ENCODE measurements around the gene TSC22D2. TPM values are rescaled to one million over a fixed set of nuclear protein-coding genes. Genes with fewer than 3 reads are reported as not detected.

TSC22D2 gene
- total RNA-seq, 4 donors from 2014 or later: 13.2 to 19.5 (median 16.4) TPM

DNA sequence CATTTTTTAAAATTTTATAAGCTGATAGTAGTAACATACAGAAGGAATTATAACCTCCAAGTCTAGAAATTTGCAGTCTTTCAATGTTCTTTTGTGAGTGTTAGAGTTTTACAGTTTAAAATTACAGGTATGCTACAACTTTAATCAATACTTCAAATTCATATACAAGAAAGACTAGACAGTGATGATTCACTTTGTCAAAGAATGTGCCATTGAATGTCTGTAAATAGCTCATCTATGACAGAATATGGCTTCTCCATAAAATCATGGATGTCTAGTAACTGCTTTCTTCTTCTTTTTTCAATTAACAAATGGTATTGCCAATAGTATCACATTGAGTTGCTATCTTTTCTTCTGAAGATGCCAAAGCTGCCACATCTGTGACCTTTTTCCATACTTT, 4.1 kb upstream of the TSC22D2 start:
- Histone ChIP-seq H3K27ac (no peak overlapping the region), H3K9me3 (no peaks in the 10 kb centered on the region), H3K27me3 (no peaks in the 10 kb centered on the region), H3K4me1 (no peaks in the 10 kb centered on the region), H3K36me3 (no peaks in the 10 kb centered on the region), H3K4me3 (no peak overlapping the region)
- no peak for DNase-seq (ENCODE audit: low spot score in 2 of 2)
- TF ChIP-seq POLR2AphosphoS5 (IDR thresholded peaks at IDR 0.05): no peak
- TF ChIP-seq, protein P1, sequence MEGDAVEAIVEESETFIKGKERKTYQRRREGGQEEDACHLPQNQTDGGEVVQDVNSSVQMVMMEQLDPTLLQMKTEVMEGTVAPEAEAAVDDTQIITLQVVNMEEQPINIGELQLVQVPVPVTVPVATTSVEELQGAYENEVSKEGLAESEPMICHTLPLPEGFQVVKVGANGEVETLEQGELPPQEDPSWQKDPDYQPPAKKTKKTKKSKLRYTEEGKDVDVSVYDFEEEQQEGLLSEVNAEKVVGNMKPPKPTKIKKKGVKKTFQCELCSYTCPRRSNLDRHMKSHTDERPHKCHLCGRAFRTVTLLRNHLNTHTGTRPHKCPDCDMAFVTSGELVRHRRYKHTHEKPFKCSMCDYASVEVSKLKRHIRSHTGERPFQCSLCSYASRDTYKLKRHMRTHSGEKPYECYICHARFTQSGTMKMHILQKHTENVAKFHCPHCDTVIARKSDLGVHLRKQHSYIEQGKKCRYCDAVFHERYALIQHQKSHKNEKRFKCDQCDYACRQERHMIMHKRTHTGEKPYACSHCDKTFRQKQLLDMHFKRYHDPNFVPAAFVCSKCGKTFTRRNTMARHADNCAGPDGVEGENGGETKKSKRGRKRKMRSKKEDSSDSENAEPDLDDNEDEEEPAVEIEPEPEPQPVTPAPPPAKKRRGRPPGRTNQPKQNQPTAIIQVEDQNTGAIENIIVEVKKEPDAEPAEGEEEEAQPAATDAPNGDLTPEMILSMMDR (IDR thresholded peaks at IDR 0.05): no peak
- no peak for TF ChIP-seq POLR2A (IDR thresholded peaks at IDR 0.05)
- no peak for TF ChIP-seq EP300 (IDR thresholded peaks at IDR 0.05)

DNA sequence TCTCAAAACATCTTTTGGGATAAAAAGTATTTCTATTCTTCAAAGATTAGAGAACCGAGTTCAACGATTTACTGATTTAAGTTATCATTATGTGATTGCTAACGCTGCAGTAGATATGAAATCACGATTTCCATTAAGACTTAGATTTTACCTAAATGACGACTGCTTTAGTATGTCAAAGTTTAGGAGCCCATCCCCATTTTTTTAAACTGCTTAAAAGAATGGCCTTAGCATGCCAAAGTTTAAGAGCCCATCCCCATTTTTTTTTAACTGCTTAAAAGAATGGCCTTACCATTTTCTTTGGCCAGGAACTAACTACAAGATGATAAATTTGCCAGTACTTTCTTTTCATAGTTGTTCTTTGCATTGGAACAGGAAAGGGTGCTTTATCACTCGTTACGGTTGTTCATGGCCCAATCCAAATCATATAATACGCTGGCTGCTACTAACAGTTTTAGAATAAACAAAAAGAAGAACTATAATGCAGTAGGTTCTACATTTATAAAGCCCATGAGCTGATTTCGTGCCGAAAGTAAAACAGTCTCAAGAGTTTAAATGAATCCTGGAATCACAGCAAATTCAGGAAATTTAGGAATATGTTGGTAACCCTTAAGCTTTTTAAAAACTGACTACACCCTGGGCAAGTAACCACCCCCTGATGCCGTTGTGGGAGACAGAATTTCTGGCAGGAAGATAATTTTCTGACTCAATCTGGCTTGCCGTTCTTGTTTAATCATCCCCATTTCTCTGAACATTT, 869 bp upstream of the TSC22D2 start:
- peak overlapping the region; percentile 100 for H3K27ac ChIP-seq
- H3K9me3 ChIP-seq: no peaks in the 10 kb centered on the region
- WGBS: 27% methylated on average over 12 of the region's 12 CpGs
- H3K36me3 ChIP-seq: no peaks in the 10 kb centered on the region
- H3K4me3 ChIP-seq: peak overlapping the region; percentile 97
- TF ChIP-seq, protein P1 (IDR thresholded peaks at IDR 0.05): no peak
- TF ChIP-seq POLR2AphosphoS5 (IDR thresholded peaks at IDR 0.05) (no peak), EP300 (IDR thresholded peaks at IDR 0.05) (no peak), POLR2A (IDR thresholded peaks at IDR 0.05) (no peak)
- no peaks in the 10 kb centered on the region for H3K27me3 ChIP-seq
- no peak for DNase-seq (ENCODE audit: low spot score in 2 of 2)
- H3K4me1 ChIP-seq: peaks cover 16% of the 10 kb centered on the region

DNA sequence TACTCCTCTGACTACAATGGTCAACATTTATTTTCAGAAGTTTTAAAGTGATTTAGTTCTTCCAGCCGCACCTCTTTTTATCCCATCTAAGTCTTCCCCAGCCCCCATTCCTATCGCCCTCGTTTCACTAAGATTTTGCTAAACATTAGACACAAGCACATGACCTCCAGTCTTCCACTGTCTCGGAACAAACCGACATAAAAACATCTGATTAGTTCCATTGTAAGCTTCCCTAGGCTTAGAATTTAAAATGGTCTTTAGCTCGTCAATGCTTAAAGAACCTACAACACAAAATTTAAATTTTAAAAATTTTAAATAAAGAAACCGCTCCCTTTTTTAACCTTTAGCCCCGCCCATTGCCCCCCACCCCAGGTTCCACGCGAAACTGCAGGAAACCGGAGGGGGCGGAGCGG, 284 bp upstream of the TSC22D2 start:
- Histone ChIP-seq H3K9me3 (no peaks in the 10 kb centered on the region), H3K27me3 (no peaks in the 10 kb centered on the region), H3K4me3 (peak overlapping the region; percentile 97), H3K27ac (peak overlapping the region; percentile 100), H3K4me1 (peaks cover 21% of the 10 kb centered on the region), H3K36me3 (no peaks in the 10 kb centered on the region)
- TF ChIP-seq POLR2A (IDR thresholded peaks at IDR 0.05) (no peak), EP300 (IDR thresholded peaks at IDR 0.05) (no peak), POLR2AphosphoS5 (IDR thresholded peaks at IDR 0.05) (no peak)
- TF ChIP-seq, protein P1 (IDR thresholded peaks at IDR 0.05): no peak
- no peak for DNase-seq (ENCODE audit: low spot score in 2 of 2)
- under 1% methylated on average over 13 of the region's 13 CpGs for WGBS

DNA sequence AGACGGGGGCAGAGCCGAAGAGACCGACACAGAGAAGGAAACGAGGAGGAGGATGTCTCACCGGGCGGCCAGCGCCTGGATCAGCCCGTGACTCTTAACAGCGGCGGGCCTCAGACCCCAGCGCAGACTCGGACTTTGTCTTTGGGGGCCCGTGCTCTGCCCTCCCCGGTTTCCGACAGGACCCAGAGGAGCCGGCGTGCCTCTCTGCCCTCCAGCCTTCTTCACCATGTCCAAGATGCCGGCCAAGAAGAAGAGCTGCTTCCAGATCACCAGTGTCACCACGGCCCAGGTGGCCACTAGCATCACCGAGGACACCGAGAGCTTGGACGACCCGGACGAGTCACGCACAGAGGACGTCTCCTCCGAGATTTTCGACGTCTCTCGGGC, 1.0 kb downstream of the TSC22D2 start:
- H3K4me3 ChIP-seq: peak overlapping the region; percentile 97
- no peak for TF ChIP-seq EP300 (IDR thresholded peaks at IDR 0.05)
- TF ChIP-seq, protein P1 (IDR thresholded peaks at IDR 0.05): no peak
- TF ChIP-seq POLR2AphosphoS5 (IDR thresholded peaks at IDR 0.05): no peak
- TF ChIP-seq POLR2A (IDR thresholded peaks at IDR 0.05): no peak
- DNase-seq (ENCODE audit: low spot score in 2 of 2): no peak
- H3K9me3 ChIP-seq: no peaks in the 10 kb centered on the region
- peaks cover 34% of the 10 kb centered on the region for H3K4me1 ChIP-seq
- H3K36me3 ChIP-seq: no peaks in the 10 kb centered on the region
- H3K27ac ChIP-seq: peak overlapping the region; percentile 100
- no peaks in the 10 kb centered on the region for H3K27me3 ChIP-seq
- WGBS: 2% methylated on average over 10 of the region's 30 CpGs

DNA sequence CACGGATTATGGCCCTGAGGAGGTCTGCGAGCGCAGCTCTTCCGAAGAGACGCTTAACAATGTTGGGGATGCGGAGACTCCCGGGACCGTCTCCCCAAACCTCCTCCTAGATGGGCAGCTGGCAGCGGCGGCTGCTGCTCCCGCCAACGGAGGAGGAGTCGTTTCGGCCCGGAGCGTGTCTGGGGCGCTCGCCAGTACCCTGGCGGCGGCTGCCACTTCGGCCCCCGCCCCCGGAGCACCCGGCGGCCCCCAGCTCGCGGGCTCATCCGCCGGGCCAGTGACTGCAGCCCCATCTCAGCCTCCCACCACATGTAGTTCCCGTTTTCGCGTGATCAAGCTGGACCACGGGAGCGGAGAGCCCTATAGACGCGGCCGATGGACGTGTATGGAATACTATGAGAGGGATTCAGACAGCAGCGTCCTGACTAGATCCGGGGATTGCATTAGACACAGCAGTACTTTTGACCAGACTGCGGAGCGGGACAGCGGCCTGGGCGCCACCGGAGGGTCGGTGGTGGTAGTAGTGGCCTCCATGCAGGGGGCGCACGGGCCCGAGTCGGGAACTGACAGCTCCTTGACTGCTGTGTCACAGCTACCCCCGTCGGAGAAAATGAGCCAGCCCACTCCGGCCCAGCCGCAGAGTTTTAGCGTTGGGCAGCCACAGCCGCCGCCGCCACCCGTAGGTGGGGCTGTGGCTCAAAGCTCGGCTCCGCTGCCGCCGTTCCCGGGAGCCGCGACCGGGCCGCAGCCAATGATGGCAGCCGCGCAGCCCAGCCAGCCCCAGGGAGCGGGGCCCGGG, 1.6 kb downstream of the TSC22D2 start:
- Histone ChIP-seq H3K27ac (peak overlapping the region; percentile 100), H3K27me3 (no peaks in the 10 kb centered on the region), H3K9me3 (no peaks in the 10 kb centered on the region), H3K4me1 (peaks cover 40% of the 10 kb centered on the region), H3K4me3 (peak overlapping the region; percentile 97), H3K36me3 (no peaks in the 10 kb centered on the region)
- 0% methylated on average over 17 of the region's 72 CpGs for WGBS
- peak; percentile 85 to 88 for DNase-seq (ENCODE audit: low spot score in 2 of 2)
- TF ChIP-seq POLR2A (IDR thresholded peaks at IDR 0.05) (peak in 1 of 2 donors; percentile 25), POLR2AphosphoS5 (IDR thresholded peaks at IDR 0.05) (no peak), EP300 (IDR thresholded peaks at IDR 0.05) (no peak)
- TF ChIP-seq, protein P1 (IDR thresholded peaks at IDR 0.05): peak in 1 of 2 donors; percentile 69
